K562 (cell line): Measurements from ENCODE around the gene LUC7L. TPM values are rescaled to one million over a fixed set of nuclear protein-coding genes. Genes with fewer than 3 reads are reported as not detected.

ENCODE experiments used
- AFF1 ChIP-seq, 2 experiments: fragments of 450-650 bp; IDR thresholded peaks; 2 replicates each; pipeline ENCODE4 v1.6.1; 2018; ENCODE audit warnings: mild to moderate bottlenecking in 2 of 2, low read depth in 1 of 2; ENCODE audit not compliant: partially characterized antibody in 2 of 2
- BRF1 ChIP-seq: IDR thresholded peaks from 3 replicates; pipeline ENCODE4 v1.6.1; 2011; ENCODE audit warnings: borderline replicate concordance, mild to moderate bottlenecking; ENCODE audit not compliant: insufficient read length; ENCODE audit errors: extremely low read depth
- FOXK1 ChIP-seq: sonication (generic); formaldehyde crosslinking; IDR thresholded peaks from 2 replicates; pipeline ENCODE4 v1.8.0; 2022; ENCODE audit warnings: missing genetic modification reagents, mild to moderate bottlenecking, borderline replicate concordance
- HOXB6 ChIP-seq: fragments of 250-450 bp; sonication (Bioruptor Pico); IDR thresholded peaks from 2 replicates; pipeline ENCODE4 v1.5.1; 2022; ENCODE audit warnings: mild to moderate bottlenecking, borderline replicate concordance
- KDM2B ChIP-seq: fragments of 250-450 bp; sonication (Bioruptor Pico); IDR thresholded peaks from 2 replicates; pipeline ENCODE4 v1.8.0; 2021; ENCODE audit warnings: mild to moderate bottlenecking, moderate library complexity
- LCOR ChIP-seq: sonication (generic); formaldehyde crosslinking; IDR thresholded peaks from 2 replicates; pipeline ENCODE4 v1.8.0; 2022; ENCODE audit warnings: mild to moderate bottlenecking, missing genetic modification reagents
- MBD2 ChIP-seq: sonication (generic); IDR thresholded peaks from 2 replicates; pipeline ENCODE4 v1.6.1; 2016; ENCODE audit warnings: low read depth, borderline replicate concordance
- OTX1 ChIP-seq: fragments of 450-650 bp; formaldehyde crosslinking; IDR thresholded peaks from 2 replicates; pipeline ENCODE4 v1.4.0; 2022; ENCODE audit warnings: mild to moderate bottlenecking
- POLR3G ChIP-seq: IDR thresholded peaks from 2 replicates; pipeline ENCODE4 v1.6.1; 2011; ENCODE audit not compliant: insufficient read length, insufficient replicate concordance; ENCODE audit errors: extremely low read depth
- RBFOX2 ChIP-seq: fragments of 200-400 bp; formaldehyde crosslinking; IDR thresholded peaks from 2 replicates; pipeline ENCODE4 v1.6.1; 2017; ENCODE audit warnings: low read depth, mild to moderate bottlenecking, low read length, moderate library complexity
- SMARCA5 ChIP-seq: fragments of 450-650 bp; IDR thresholded peaks from 2 replicates; pipeline ENCODE4 v1.6.1; 2016
- SMC3 ChIP-seq: conservative IDR thresholded peaks from 2 replicates; pipeline ENCODE4 v1.6.1; 2011; ENCODE audit warnings: low read depth, low read length, improper control_type of control experiment; ENCODE audit not compliant: insufficient read depth
- YY1 ChIP-seq, 3 experiments: IDR thresholded peaks; 2 replicates each; pipeline ENCODE4 v1.6.1; 2011; ENCODE audit warnings: low read length in 2 of 3, mild to moderate bottlenecking in 2 of 3, moderate library complexity in 2 of 3, borderline replicate concordance in 1 of 3, control low read depth in 1 of 3, low read depth in 1 of 3; ENCODE audit not compliant: insufficient read depth in 3 of 3, insufficient replicate concordance in 2 of 3, control insufficient read depth in 1 of 3, insufficient read length in 1 of 3; ENCODE audit errors: extremely low read depth in 1 of 3
- polyA plus RNA-seq, 8 experiments: library from polyadenylated mRNA; depleted of rRNA in 4 of 8; stranded (reverse) in 5 of 8; unstranded in 3 of 8; fragments of >200 nt; fragmentation: Nextera tagmentation in 2 of 8; fragmentation: Illumina TruSeq in 1 of 8; extraction: Ambion mirVana in 2 of 8; extraction: Trizol in 1 of 8; gene quantifications; 2 replicates each; pipeline versions ENCODE4 v1.2.1 to v1.2.3, GENCODE V29; 2011 to 2014; ENCODE audit warnings: inconsistent platforms in 1 of 8, missing spikeins in 1 of 8
- total RNA-seq, 7 experiments: library from RNA; depleted of rRNA in 6 of 7; stranded (reverse); fragments of >200 nt in 6 of 7; fragmentation: Illumina TruSeq in 2 of 7; extraction: Trizol in 2 of 7; gene quantifications; 2 replicates each; pipeline versions ENCODE4 v1.2.1 to v1.2.3, GENCODE V29; 2011 to 2021; ENCODE audit warnings: low replicate concordance in 1 of 7
- TF ChIP-seq, protein P1 (sequence below), 2 experiments: IDR thresholded peaks; 2 replicates each; pipeline ENCODE4 v1.6.1; 2012; ENCODE audit warnings: improper control_type of control experiment in 2 of 2, low read depth in 2 of 2, low read length in 2 of 2, borderline replicate concordance in 1 of 2
- TF ChIP-seq, protein P2 (sequence below): fragments of 250-450 bp; sonication (Bioruptor Pico); IDR thresholded peaks from 2 replicates; pipeline ENCODE4 v1.4.0; 2020; ENCODE audit warnings: mild to moderate bottlenecking, moderate library complexity

The LUC7L gene
- total and polyA plus RNA-seq, 9 of the 15 experiments (the other 6 are each of a cell fraction or from before 2014, with no cell fraction given): 1.7 to 93.3 (median 59.5) TPM

DNA sequence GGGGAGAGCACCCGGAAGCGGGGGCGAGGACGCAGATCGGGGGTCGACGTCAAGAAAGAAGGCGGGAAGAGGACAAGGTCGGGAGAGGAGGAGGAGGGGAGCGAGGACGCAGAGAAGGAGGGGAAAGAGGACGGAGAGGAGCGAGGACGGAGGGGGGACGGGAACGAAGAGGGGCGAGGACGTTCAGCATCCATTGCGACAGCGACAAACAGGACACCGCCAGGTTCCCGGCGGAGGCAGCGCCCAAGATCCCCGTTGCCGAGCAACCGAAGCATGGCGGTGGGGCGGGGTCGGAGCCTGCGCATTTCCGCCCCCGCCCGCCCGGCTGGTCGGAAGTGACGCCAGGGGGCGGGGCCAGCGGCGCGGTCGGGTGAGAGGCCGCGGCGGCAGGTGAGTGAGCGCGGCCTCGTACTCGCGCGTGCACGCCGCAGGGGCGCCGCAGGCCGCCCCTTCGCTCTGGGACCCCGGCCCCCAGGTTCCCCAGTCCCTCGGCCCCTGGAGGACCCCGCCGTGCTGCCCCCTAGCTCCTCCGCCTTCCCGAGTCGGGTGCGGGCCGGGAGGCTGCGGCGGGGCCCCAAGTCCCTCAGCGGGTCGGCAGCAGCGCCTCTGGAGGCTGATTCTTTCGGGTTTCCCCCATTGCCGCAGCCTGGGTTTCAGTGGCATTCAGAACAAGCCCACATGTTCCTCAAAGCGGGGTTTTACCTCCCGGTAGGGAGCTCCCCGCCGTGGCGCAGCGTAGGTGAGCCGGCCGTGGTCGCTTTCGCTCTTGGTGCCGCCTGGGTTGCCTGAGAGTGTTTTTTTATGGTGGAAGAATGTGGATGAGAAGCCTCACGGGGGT is 5.4 kb upstream of the LUC7L start, which contains the start of gene FAM234A (continued):
- TF ChIP-seq AFF1 (IDR thresholded peaks at IDR 0.05; ENCODE audit: low read depth in 1 of 2, partially characterized antibody in 2 of 2) (peak; percentile 27 to 53), SMC3 (0 out of 2 replicates have a peak, but pooled peaks have one; percentile 18), FOXK1 (CRISPR knock-in tag) (no peak), RBFOX2 (peak; percentile 90), MBD2 (no peak; the same call in 1 of the 2 replicates), SMARCA5 (peak; percentile 44; the same call in 1 of the 2 replicates), HOXB6 (CRISPR knock-in tag) (no peak), YY1 (IDR thresholded peaks at IDR 0.05; ENCODE audit: borderline replicate concordance in 1 of 3, control insufficient read depth in 1 of 3, extremely low read depth in 1 of 3, insufficient read depth in 3 of 3, insufficient read length in 1 of 3, insufficient replicate concordance in 2 of 3, low read depth in 1 of 3, low read length in 2 of 3) (peak; percentile 52 to 89 (median 84)), BRF1 (no peak), OTX1 (CRISPR knock-in tag) (peak; percentile 17; the same call in 1 of the 2 replicates), KDM2B (no peak), POLR3G (no peak), LCOR (CRISPR knock-in tag) (no peak)
- TF ChIP-seq, protein P1, sequence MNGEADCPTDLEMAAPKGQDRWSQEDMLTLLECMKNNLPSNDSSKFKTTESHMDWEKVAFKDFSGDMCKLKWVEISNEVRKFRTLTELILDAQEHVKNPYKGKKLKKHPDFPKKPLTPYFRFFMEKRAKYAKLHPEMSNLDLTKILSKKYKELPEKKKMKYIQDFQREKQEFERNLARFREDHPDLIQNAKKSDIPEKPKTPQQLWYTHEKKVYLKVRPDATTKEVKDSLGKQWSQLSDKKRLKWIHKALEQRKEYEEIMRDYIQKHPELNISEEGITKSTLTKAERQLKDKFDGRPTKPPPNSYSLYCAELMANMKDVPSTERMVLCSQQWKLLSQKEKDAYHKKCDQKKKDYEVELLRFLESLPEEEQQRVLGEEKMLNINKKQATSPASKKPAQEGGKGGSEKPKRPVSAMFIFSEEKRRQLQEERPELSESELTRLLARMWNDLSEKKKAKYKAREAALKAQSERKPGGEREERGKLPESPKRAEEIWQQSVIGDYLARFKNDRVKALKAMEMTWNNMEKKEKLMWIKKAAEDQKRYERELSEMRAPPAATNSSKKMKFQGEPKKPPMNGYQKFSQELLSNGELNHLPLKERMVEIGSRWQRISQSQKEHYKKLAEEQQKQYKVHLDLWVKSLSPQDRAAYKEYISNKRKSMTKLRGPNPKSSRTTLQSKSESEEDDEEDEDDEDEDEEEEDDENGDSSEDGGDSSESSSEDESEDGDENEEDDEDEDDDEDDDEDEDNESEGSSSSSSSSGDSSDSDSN (IDR thresholded peaks at IDR 0.05; ENCODE audit: borderline replicate concordance in 1 of 2, low read depth in 2 of 2, low read length in 2 of 2): peak; percentile 45 to 76; a peak in 1 of 4 replicates
- TF ChIP-seq, protein P2, sequence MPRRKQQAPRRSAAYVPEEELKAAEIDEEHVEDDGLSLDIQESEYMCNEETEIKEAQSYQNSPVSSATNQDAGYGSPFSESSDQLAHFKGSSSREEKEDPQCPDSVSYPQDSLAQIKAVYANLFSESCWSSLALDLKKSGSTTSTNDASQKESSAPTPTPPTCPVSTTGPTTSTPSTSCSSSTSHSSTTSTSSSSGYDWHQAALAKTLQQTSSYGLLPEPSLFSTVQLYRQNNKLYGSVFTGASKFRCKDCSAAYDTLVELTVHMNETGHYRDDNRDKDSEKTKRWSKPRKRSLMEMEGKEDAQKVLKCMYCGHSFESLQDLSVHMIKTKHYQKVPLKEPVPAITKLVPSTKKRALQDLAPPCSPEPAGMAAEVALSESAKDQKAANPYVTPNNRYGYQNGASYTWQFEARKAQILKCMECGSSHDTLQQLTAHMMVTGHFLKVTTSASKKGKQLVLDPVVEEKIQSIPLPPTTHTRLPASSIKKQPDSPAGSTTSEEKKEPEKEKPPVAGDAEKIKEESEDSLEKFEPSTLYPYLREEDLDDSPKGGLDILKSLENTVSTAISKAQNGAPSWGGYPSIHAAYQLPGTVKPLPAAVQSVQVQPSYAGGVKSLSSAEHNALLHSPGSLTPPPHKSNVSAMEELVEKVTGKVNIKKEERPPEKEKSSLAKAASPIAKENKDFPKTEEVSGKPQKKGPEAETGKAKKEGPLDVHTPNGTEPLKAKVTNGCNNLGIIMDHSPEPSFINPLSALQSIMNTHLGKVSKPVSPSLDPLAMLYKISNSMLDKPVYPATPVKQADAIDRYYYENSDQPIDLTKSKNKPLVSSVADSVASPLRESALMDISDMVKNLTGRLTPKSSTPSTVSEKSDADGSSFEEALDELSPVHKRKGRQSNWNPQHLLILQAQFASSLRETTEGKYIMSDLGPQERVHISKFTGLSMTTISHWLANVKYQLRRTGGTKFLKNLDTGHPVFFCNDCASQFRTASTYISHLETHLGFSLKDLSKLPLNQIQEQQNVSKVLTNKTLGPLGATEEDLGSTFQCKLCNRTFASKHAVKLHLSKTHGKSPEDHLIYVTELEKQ: no peak
